HEK293 (cell line): ENCODE measurements around the gene MRTFA.
A peak's percentile ranks its signal among the peaks of the same experiment; 100 is the strongest.

ENCODE experiments used
- CTCF ChIA-PET: fragments of 350-600 bp; formaldehyde crosslinking; extraction: SDS; loops from one replicate; lab custom pipeline; 2021; ENCODE audit warnings: antibody characterized with exemption; lab: Yijun Ruan, JAX
- POLR2A ChIA-PET: fragments of 300-600 bp; formaldehyde crosslinking; extraction: SDS; loops from one replicate; lab custom pipeline; 2020; ENCODE audit warnings: antibody characterized with exemption, inconsistent platforms; lab: Yijun Ruan, JAX
- H3K27ac ChIP-seq: fragments of 200-500 bp; sonication (Bioruptor generic); 2 replicates; pipeline ENCODE4 v1.5.1; 2014; ENCODE audit warnings: low read depth, low read length, control low read depth, inconsistent platforms; ENCODE audit errors: extremely low read depth
- H3K36me3 ChIP-seq, 2 experiments: fragments of 200-500 bp in 1 of 2; sonication (Bioruptor generic) in 1 of 2; 1 replicate in 1 of 2; 2 replicates in 1 of 2; pipeline ENCODE4 v1.5.1; 2014 to 2017; ENCODE audit warnings: inconsistent platforms in 2 of 2, low read length in 2 of 2; ENCODE audit not compliant: control insufficient read depth in 2 of 2, insufficient read depth in 1 of 2
- H3K4me1 ChIP-seq: fragments of 200-500 bp; sonication (Bioruptor generic); 2 replicates; pipeline ENCODE4 v1.5.1; 2014; ENCODE audit warnings: mild to moderate bottlenecking, low read length, inconsistent platforms; ENCODE audit not compliant: control insufficient read depth, insufficient read depth
- H3K4me3 ChIP-seq: 2 replicates; pipeline ENCODE4 v1.5.1; 2011; ENCODE audit warnings: low read depth, mild to moderate bottlenecking, control low read depth, low read length, moderate library complexity
- H3K9me3 ChIP-seq: fragments of 200-500 bp; sonication (Bioruptor generic); 2 replicates; pipeline ENCODE4 v1.5.1; 2014; ENCODE audit warnings: low read depth, low read length, inconsistent platforms; ENCODE audit not compliant: control insufficient read depth, insufficient read depth
- MEIS1 ChIP-seq: sonication (generic); formaldehyde crosslinking; IDR thresholded peaks from 2 replicates; pipeline ENCODE4 v1.8.1; 2022; ENCODE audit warnings: missing genetic modification reagents, mild to moderate bottlenecking, borderline replicate concordance
- SCRT2 ChIP-seq: fragments of 450-650 bp; formaldehyde crosslinking; IDR thresholded peaks from 2 replicates; pipeline ENCODE4 v1.5.1; 2016; ENCODE audit warnings: missing biosample characterization, missing genetic modification characterization
- ZBTB8A ChIP-seq: fragments of 450-650 bp; formaldehyde crosslinking; IDR thresholded peaks from 2 replicates; pipeline ENCODE4 v1.5.1; 2016; ENCODE audit warnings: missing biosample characterization, missing genetic modification characterization
- ZFP37 ChIP-seq: fragments of 450-650 bp; formaldehyde crosslinking; IDR thresholded peaks from 2 replicates; pipeline ENCODE4 v1.5.1; 2016; ENCODE audit warnings: missing biosample characterization, missing genetic modification characterization
- ZNF132 ChIP-seq: fragments of 450-650 bp; formaldehyde crosslinking; IDR thresholded peaks from 2 replicates; pipeline ENCODE4 v1.5.1; 2017; ENCODE audit warnings: missing biosample characterization, missing genetic modification characterization, borderline replicate concordance
- ZNF221 ChIP-seq: fragments of 450-650 bp; formaldehyde crosslinking; IDR thresholded peaks from 2 replicates; pipeline ENCODE4 v1.5.1; 2017; ENCODE audit warnings: missing biosample characterization, missing genetic modification characterization, borderline replicate concordance
- ZNF335 ChIP-seq: fragments of 450-650 bp; formaldehyde crosslinking; conservative IDR thresholded peaks from 2 replicates; pipeline ENCODE4 v1.5.1; 2016; ENCODE audit warnings: missing biosample characterization, missing genetic modification characterization
- ZNF341 ChIP-seq: fragments of 450-650 bp; formaldehyde crosslinking; IDR thresholded peaks from 2 replicates; pipeline ENCODE4; 2016; ENCODE audit warnings: low read depth, missing biosample characterization, missing genetic modification characterization
- ZNF404 ChIP-seq: fragments of 450-650 bp; formaldehyde crosslinking; IDR thresholded peaks from 2 replicates; pipeline ENCODE4 v1.5.1; 2017; ENCODE audit warnings: missing biosample characterization, missing genetic modification characterization
- ZNF433 ChIP-seq: fragments of 450-650 bp; formaldehyde crosslinking; IDR thresholded peaks from 2 replicates; pipeline ENCODE4 v1.5.1; 2016; ENCODE audit warnings: missing biosample characterization, missing genetic modification characterization, low read depth
- ZNF514 ChIP-seq: fragments of 450-650 bp; formaldehyde crosslinking; IDR thresholded peaks from 2 replicates; pipeline ENCODE4 v1.5.1; 2016; ENCODE audit warnings: missing biosample characterization, missing genetic modification characterization
- ZNF571 ChIP-seq: fragments of 450-650 bp; formaldehyde crosslinking; IDR thresholded peaks from 2 replicates; pipeline ENCODE4 v1.5.0; 2017; ENCODE audit warnings: missing biosample characterization, missing genetic modification characterization
- ZNF707 ChIP-seq: fragments of 450-650 bp; formaldehyde crosslinking; IDR thresholded peaks from 2 replicates; pipeline ENCODE4 v1.5.1; 2016; ENCODE audit warnings: missing biosample characterization, missing genetic modification characterization
- ZNF830 ChIP-seq: fragments of 450-650 bp; IDR thresholded peaks from 2 replicates; pipeline ENCODE4 v1.5.0; 2018; ENCODE audit warnings: missing biosample characterization, missing genetic modification characterization, low read depth, mild to moderate bottlenecking, moderate library complexity
- TF ChIP-seq, protein P1 (sequence below): fragments of 450-650 bp; IDR thresholded peaks from 2 replicates; pipeline ENCODE4 v1.5.1; 2018; ENCODE audit warnings: missing biosample characterization, missing genetic modification characterization
- TF ChIP-seq, protein P2 (sequence below): fragments of 450-650 bp; formaldehyde crosslinking; IDR thresholded peaks from 2 replicates; pipeline ENCODE4 v1.5.1; 2017; ENCODE audit warnings: missing biosample characterization, mild to moderate bottlenecking, missing genetic modification characterization, moderate library complexity
- TF ChIP-seq, protein P3 (sequence below): fragments of 450-650 bp; formaldehyde crosslinking; IDR thresholded peaks from 2 replicates; pipeline ENCODE4 v1.5.1; 2016; ENCODE audit warnings: missing biosample characterization, missing genetic modification characterization

Gene MRTFA

DNA sequence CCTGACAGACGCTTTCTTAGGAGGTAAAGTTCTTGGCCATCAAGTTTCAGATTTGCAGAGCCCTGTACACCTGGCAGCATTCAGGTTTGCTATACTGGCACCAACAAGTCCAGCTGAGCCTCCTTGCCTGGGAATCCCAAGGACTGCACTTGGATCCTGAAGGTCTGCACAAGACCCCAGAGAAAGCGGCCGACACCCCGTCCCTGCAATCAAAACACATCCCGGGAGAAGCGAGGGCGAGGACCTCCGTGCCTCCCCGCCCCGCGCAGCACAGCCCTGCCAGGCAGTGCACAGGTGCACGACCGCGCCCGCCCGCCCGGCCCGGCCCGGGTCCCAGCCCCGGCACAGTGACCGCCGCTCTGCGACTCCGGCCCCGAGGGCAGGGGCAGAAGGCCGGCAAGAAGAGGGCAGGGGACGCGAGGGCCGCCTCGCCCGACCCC lies 559 bp downstream of the MRTFA start:
- peak overlapping the region; percentile 89 for H3K27ac ChIP-seq

DNA sequence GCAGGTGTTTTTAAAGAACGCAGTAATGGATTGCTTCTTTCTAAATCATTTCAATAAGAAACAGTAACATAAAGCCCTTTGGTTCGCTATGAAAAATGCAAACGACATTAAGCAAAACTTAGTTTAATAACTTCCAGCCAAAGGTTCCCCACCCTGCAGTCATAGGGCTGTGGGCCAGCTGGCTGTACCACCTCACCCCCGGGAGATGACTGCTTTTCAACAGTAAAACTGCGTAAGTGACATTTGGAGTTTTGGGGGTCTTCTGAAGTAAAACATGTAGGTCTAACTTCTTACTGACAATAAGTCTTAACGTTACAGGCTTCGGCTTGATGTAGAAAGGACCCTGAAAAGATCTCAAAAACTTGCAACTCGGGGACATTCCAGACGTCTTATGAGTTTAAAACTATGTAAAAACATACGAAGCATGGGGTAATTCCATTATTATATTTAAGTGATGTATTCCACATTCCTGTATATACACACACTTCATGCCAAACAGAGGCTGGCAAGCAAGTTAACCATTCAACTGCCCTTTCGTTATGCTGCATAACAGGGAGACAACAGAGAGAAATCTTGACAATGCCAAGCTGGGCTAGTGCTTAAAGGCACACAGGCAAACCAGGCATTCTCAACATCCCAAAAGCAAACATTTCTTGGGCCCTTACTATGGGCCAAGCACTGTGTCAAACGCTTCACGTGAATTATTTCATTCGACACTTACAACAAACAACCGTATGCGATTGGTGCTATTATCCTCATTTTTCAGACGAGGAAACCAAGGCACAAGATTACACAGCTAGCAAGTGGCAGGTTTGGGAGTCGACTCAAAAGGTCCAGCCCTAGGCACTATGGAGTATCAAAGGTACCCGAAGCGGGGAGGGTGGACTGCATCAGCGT lies 1.2 kb downstream of the MRTFA start:
- peak overlapping the region; percentile 96 for H3K4me3 ChIP-seq
- CTCF ChIA-PET = interaction anchor here (0.6 to 3.7 kb wide), 7 partner anchors 9 to 332 kb away, joined by 3 to 17 read pairs (median 4); no protein-coding TSS in a partner anchor
- H3K4me1 ChIP-seq = peaks cover 12% of the 10 kb centered on the region; the same call in 1 of the 2 replicates
- H3K27ac ChIP-seq = peak overlapping the region; percentile 89; the same call in 1 of the 2 replicates
- POLR2A ChIA-PET = interaction anchor here (0.6 to 2.2 kb wide), 12 partner anchors 12 to 137 kb away, joined by 3 to 27 read pairs (median 4); no protein-coding TSS in a partner anchor
- no peaks in the 10 kb centered on the region for H3K9me3 ChIP-seq
- TF ChIP-seq ZNF335 (tag by site-specific recombination) (peak; percentile 65), ZNF514 (tag by site-specific recombination) (no peak), ZNF132 (tag by site-specific recombination) (no peak)
- no peaks in the 10 kb centered on the region for H3K36me3 ChIP-seq

More for the DNA sequence above, 559 bp downstream of the MRTFA start:
- CTCF ChIA-PET = interaction anchor here (0.6 to 3.7 kb wide), 4 partner anchors 8 to 200 kb away, joined by 3 to 17 read pairs (median 4); no protein-coding TSS in a partner anchor
- H3K4me3 ChIP-seq = peak overlapping the region; percentile 96
- H3K4me1 ChIP-seq = peaks cover 12% of the 10 kb centered on the region; the same call in 1 of the 2 replicates
- TF ChIP-seq, protein P1, sequence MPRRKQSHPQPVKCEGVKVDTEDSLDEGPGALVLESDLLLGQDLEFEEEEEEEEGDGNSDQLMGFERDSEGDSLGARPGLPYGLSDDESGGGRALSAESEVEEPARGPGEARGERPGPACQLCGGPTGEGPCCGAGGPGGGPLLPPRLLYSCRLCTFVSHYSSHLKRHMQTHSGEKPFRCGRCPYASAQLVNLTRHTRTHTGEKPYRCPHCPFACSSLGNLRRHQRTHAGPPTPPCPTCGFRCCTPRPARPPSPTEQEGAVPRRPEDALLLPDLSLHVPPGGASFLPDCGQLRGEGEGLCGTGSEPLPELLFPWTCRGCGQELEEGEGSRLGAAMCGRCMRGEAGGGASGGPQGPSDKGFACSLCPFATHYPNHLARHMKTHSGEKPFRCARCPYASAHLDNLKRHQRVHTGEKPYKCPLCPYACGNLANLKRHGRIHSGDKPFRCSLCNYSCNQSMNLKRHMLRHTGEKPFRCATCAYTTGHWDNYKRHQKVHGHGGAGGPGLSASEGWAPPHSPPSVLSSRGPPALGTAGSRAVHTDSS (tag by site-specific recombination) = 0 out of 2 replicates have a peak, but pooled peaks have one; percentile 27
- TF ChIP-seq ZFP37 (tag by site-specific recombination) (0 out of 2 replicates have a peak, but pooled peaks have one; percentile 23), SCRT2 (tag by site-specific recombination) (0 out of 2 replicates have a peak, but pooled peaks have one; percentile 44), ZNF335 (tag by site-specific recombination) (peak; percentile 7; the same call in 1 of the 2 replicates), MEIS1 (CRISPR knock-in tag) (0 out of 2 replicates have a peak, but pooled peaks have one; percentile 59), ZNF404 (tag by site-specific recombination) (no peak), ZNF830 (tag by site-specific recombination) (no peak)
- TF ChIP-seq, protein P2, sequence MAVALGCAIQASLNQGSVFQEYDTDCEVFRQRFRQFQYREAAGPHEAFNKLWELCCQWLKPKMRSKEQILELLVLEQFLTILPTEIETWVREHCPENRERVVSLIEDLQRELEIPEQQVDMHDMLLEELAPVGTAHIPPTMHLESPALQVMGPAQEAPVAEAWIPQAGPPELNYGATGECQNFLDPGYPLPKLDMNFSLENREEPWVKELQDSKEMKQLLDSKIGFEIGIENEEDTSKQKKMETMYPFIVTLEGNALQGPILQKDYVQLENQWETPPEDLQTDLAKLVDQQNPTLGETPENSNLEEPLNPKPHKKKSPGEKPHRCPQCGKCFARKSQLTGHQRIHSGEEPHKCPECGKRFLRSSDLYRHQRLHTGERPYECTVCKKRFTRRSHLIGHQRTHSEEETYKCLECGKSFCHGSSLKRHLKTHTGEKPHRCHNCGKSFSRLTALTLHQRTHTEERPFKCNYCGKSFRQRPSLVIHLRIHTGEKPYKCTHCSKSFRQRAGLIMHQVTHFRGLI (tag by site-specific recombination) = peak; percentile 50; the same call in 1 of the 2 replicates
- no peaks in the 10 kb centered on the region for H3K36me3 ChIP-seq
- no peaks in the 10 kb centered on the region for H3K9me3 ChIP-seq
- POLR2A ChIA-PET = interaction anchor here (0.6 to 2.2 kb wide), 21 partner anchors 9 to 289 kb away, joined by 3 to 31 read pairs (median 6); no protein-coding TSS in a partner anchor

DNA sequence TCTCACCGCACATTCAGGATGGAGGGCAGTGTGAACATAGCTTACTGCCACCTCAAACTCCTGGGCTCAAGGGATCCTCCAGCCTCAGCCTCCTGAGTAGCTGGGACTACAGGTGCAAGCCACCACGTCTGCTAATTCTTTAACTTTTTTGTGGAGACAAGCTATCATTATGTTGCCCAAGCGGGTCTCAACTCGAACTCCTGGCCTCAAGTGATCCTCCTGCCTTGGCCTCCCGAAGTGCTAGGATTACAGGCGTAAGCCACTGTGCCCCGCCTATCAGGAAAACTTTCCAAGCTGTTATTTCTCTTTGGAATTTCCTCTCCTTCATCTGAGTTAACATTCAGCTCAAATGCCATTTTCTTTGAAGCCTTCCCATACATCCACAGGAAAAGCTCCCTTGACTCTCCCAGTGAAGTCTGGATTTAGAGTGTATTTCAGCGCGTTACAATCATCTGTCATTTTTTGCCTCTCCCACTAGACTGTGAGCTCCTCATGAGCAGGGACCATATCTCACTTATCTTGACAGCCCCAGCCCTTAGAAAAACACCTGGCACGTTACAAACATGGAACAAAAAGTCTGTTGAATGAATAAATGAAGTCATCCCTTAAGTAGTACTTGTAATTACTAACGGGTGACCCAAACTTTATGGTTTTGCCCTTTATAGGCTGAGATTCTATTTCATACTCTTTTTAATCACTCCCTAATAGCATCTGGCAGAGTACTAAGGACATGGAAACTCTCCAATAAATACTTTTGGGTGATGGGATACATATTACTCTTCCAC lies 2.2 kb downstream of the MRTFA start:
- Histone ChIP-seq H3K4me1 (peaks cover 12% of the 10 kb centered on the region; the same call in 1 of the 2 replicates), H3K9me3 (no peaks in the 10 kb centered on the region), H3K27ac (0 out of 2 replicates have a peak overlapping the region, but pooled peaks have one; percentile 89), H3K36me3 (no peaks in the 10 kb centered on the region), H3K4me3 (no peak overlapping the region; the same call in 1 of the 2 replicates)
- POLR2A ChIA-PET = interaction anchor here (1.0 to 2.1 kb wide), 6 partner anchors 11 to 102 kb away, joined by 3 to 14 read pairs (median 4); no protein-coding TSS in a partner anchor
- CTCF ChIA-PET = interaction anchor here (0.5 to 3.7 kb wide), 17 partner anchors 7 to 198 kb away, joined by 3 to 17 read pairs (median 4); no protein-coding TSS in a partner anchor
- TF ChIP-seq, protein P3, sequence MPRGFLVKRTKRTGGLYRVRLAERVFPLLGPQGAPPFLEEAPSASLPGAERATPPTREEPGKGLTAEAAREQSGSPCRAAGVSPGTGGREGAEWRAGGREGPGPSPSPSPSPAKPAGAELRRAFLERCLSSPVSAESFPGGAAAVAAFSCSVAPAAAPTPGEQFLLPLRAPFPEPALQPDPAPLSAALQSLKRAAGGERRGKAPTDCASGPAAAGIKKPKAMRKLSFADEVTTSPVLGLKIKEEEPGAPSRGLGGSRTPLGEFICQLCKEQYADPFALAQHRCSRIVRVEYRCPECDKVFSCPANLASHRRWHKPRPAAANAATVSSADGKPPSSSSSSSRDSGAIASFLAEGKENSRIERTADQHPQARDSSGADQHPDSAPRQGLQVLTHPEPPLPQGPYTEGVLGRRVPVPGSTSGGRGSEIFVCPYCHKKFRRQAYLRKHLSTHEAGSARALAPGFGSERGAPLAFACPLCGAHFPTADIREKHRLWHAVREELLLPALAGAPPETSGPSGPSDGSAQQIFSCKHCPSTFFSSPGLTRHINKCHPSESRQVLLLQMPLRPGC (tag by site-specific recombination) = peak; percentile 85
- peak; percentile 89 for TF ChIP-seq ZBTB8A
- no peak for TF ChIP-seq ZNF707
- no peak for TF ChIP-seq ZNF341
- no peak for TF ChIP-seq ZNF335 (tag by site-specific recombination)
- TF ChIP-seq ZNF433 (tag by site-specific recombination) = no peak
- no peak for TF ChIP-seq ZNF571
- no peak for TF ChIP-seq ZNF221 (tag by site-specific recombination)
